Suprapubic skin (tissue), 4 donors: ENCODE data around the gene EID3. TPM values are rescaled to one million over a fixed set of nuclear protein-coding genes. Genes with fewer than 3 reads are reported as not detected.

Experiments used
- DNase-seq, 2 donors: peaks; one replicate each; pipeline ENCODE4 v3.0.0-alpha.2; 2019; ENCODE audit warnings: low spot score in 2 of 2
- H3K27ac ChIP-seq: fragments of 200-600 bp; sonication (generic); one replicate; pipeline ENCODE4 v1.5.1; 2019
- H3K27me3 ChIP-seq: fragments of 200-600 bp; sonication (generic); one replicate; pipeline ENCODE4 v1.5.1; 2019
- H3K36me3 ChIP-seq: fragments of 200-600 bp; sonication (generic); one replicate; pipeline ENCODE4 v1.5.1; 2019
- H3K4me1 ChIP-seq: fragments of 200-600 bp; sonication (generic); one replicate; pipeline ENCODE4 v1.5.1; 2019
- H3K4me3 ChIP-seq: fragments of 200-600 bp; sonication (generic); one replicate; pipeline ENCODE4 v1.5.1; 2019; ENCODE audit warnings: mild to moderate bottlenecking
- H3K9me3 ChIP-seq: fragments of 200-600 bp; sonication (generic); one replicate; pipeline ENCODE4 v1.5.1; 2019
- EP300 ChIP-seq: sonication (generic); formaldehyde crosslinking; IDR thresholded peaks from one replicate; pipeline ENCODE4 v1.6.1; 2017; ENCODE audit warnings: antibody characterized with exemption
- POLR2A ChIP-seq, 2 donors: fragments of 450-650 bp; IDR thresholded peaks; one replicate each; pipeline ENCODE4 v1.6.1; 2017; ENCODE audit warnings: antibody characterized with exemption in 2 of 2, mild to moderate bottlenecking in 2 of 2, moderate library complexity in 2 of 2
- POLR2AphosphoS5 ChIP-seq, 3 donors: sonication (generic); formaldehyde crosslinking; IDR thresholded peaks; one replicate each; pipeline ENCODE4 v1.6.1; 2017; ENCODE audit warnings: antibody characterized with exemption in 3 of 3
- WGBS: methylation state at CpG from one replicate; pipeline ENCODE4 v1.1.5; 2018; 5-methylcytosine and 5-hydroxymethylcytosine counted together
- total RNA-seq, 4 donors: library from RNA; depleted of rRNA; stranded (reverse); fragments of >200 nt; gene quantifications; one replicate each; pipeline ENCODE4 v1.1.0, GENCODE V29; 2016
- TF ChIP-seq, protein P1 (sequence below), 2 donors: fragments of 200-600 bp in 1 of 2; fragments of 450-650 bp in 1 of 2; sonication (generic) in 1 of 2; IDR thresholded peaks; one replicate each; pipeline ENCODE4 v1.5.1; 2016 to 2019; ENCODE audit warnings: antibody characterized with exemption in 2 of 2, mild to moderate bottlenecking in 1 of 2, moderate library complexity in 1 of 2

Gene EID3
- total RNA-seq, 4 donors from 2014 or later = 2.9 to 5.4 (median 4.0) TPM

DNA sequence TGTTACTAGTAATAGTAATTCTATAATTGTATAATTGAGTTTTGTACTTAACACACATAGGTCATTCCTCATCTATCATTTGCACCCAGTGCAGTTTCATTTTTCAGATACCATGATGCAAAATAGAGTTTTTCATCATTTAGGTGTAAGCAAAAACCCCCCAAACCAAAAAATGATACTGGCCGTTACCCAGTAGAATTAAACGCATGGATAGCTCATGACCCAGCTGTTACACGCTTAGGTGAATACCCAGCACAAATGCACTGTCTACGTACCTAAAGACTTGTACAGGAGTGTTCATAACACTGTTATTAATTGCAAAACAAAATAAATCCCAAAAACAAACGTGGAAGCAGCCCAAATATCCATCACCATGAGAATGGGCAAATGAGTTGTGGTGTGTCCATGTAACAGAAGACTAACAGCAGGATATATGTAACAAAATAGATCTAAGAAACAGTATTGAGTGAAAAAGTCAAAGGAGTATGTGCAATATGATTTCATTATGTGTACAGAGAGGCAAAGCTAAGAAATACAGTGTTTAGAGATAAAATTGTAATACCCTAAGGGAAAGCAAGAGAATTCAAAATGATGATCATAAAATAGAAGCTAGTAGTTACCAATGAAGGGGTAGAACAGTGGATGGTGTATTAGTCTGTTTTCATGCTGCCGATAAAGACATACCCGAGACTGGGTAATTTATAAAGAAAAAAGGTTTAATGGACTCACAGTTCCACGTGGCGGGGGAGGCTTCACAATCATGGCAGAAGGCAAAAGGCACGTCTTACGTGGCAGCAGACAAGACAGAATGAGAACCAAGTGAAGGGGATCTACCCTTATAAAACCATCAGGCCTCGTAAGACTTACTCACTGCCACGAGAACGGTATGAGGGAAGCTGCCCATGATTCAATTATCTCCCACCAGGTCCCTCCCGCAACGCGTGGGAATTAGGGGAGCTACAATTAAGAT is 49.8 kb downstream of the EID3 start:
- WGBS = 91% methylated on average over 17 of the region's 17 CpGs

DNA sequence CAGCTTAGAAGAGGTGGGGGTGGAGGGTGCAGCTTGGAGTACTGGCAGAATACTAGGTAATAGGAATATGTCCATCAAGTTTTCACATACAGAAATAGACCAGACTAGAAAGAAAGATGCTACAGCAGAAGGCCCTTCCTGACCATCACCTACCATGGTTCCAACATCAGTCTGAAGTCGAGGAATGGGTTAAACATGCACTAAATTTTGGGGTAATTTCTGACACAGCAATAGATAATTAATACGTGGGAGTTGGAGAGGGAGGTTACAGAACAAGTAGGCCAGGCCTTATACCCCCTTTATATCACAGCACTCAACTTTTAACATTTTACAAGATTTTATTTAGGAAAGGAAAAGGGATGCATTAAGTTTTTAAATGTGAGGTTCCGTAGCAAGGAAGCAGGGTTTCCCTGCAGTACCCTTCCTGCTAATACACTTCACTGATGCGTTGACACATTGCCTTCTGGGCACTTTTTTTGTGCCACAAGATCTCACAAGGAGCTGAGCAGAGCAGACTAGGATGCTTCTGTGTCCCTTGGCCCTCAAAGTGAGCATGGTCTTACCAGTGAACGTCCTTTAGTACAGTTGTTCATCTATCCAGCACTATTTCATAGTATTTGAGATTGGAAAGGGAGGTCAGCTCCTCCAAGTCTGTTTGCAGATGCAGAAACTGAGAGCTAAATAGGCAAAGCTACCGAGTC is 50.8 kb downstream of the EID3 start:
- H3K27ac ChIP-seq = no peak overlapping the region
- no peaks in the 10 kb centered on the region for H3K9me3 ChIP-seq
- no peak overlapping the region for H3K4me3 ChIP-seq
- H3K36me3 ChIP-seq = peaks cover 23% of the 10 kb centered on the region
- no peaks in the 10 kb centered on the region for H3K4me1 ChIP-seq
- DNase-seq = no peak
- TF ChIP-seq POLR2A (IDR thresholded peaks at IDR 0.05) (no peak), EP300 (no peak), POLR2AphosphoS5 (IDR thresholded peaks at IDR 0.05) (no peak)
- TF ChIP-seq, protein P1, sequence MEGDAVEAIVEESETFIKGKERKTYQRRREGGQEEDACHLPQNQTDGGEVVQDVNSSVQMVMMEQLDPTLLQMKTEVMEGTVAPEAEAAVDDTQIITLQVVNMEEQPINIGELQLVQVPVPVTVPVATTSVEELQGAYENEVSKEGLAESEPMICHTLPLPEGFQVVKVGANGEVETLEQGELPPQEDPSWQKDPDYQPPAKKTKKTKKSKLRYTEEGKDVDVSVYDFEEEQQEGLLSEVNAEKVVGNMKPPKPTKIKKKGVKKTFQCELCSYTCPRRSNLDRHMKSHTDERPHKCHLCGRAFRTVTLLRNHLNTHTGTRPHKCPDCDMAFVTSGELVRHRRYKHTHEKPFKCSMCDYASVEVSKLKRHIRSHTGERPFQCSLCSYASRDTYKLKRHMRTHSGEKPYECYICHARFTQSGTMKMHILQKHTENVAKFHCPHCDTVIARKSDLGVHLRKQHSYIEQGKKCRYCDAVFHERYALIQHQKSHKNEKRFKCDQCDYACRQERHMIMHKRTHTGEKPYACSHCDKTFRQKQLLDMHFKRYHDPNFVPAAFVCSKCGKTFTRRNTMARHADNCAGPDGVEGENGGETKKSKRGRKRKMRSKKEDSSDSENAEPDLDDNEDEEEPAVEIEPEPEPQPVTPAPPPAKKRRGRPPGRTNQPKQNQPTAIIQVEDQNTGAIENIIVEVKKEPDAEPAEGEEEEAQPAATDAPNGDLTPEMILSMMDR (IDR thresholded peaks at IDR 0.05) = no peak
- no peaks in the 10 kb centered on the region for H3K27me3 ChIP-seq
- WGBS = 84% methylated on average over 6 of the region's 6 CpGs

More for the DNA sequence above, 49.8 kb downstream of the EID3 start:
- no peaks in the 10 kb centered on the region for H3K4me1 ChIP-seq
- DNase-seq = no peak
- no peaks in the 10 kb centered on the region for H3K9me3 ChIP-seq
- peaks cover 33% of the 10 kb centered on the region for H3K36me3 ChIP-seq
- H3K27me3 ChIP-seq = no peaks in the 10 kb centered on the region
- H3K4me3 ChIP-seq = no peak overlapping the region
- TF ChIP-seq POLR2AphosphoS5 (IDR thresholded peaks at IDR 0.05) = no peak
- no peak for TF ChIP-seq POLR2A (IDR thresholded peaks at IDR 0.05)
- TF ChIP-seq EP300 = no peak
- TF ChIP-seq, protein P1 (IDR thresholded peaks at IDR 0.05) = no peak
- H3K27ac ChIP-seq = no peak overlapping the region

Other genes with a start within 250 kb of the EID3 start
- gene HCFC2, start 239.2 kb upstream of the EID3 start, total RNA-seq = 10 to 100 TPM; 16.9 to 28.1 (median 20.0) TPM
- gene NFYB, start 165.5 kb upstream of the EID3 start, total RNA-seq = 10 to 100 TPM; 13.7 to 27.4 (median 20.8) TPM
- 10 to 100 TPM; 33.1 to 52.1 (median 39.4) TPM for gene TXNRD1, start 88.0 kb upstream of the EID3 start, total RNA-seq
- 1 to 10 TPM; 1.8 to 5.8 (median 3.8) TPM for gene CHST11, start 153.2 kb downstream of the EID3 start, total RNA-seq